Pancreas (tissue), 10 donors: ENCODE data around the gene PTPRG. TPM values are rescaled to one million over a fixed set of nuclear protein-coding genes. Genes with fewer than 3 reads are reported as not detected.
A peak's percentile ranks its signal among the peaks of the same experiment; 100 is the strongest.

Experiments
- ATAC-seq, 4 donors: fragments of 200-7000 bp; cut with Tn5 transposase; one replicate each; pipeline versions ENCODE4 v1.8.0 to v1.9.1; 2020; ENCODE audit warnings: mild to moderate bottlenecking in 4 of 4, moderate library complexity in 4 of 4
- DNase-seq, 6 donors: peaks; one replicate each; pipeline ENCODE4 v3.0.0-alpha.2; 2020
- FAIRE-seq: peaks from 2 replicates; lab custom pipeline; 2012; peaks lifted over from hg19 to GRCh38; lab: Jason Lieb, UNC
- H3K27ac ChIP-seq, 4 donors: fragments of 200-600 bp; sonication (generic); 1 replicate in 3 of 4; 2 replicates in 1 of 4; pipeline versions ENCODE4 v1.5.0 to v1.8.0; 2020
- H3K27me3 ChIP-seq, 4 donors: fragments of 200-600 bp; one replicate each; pipeline ENCODE4 v1.8.0; 2021
- H3K36me3 ChIP-seq, 3 donors: fragments of 200-600 bp; sonication (generic) in 1 of 3; one replicate each; pipeline versions ENCODE4 v1.5.0 to v1.8.0; 2020 to 2021
- H3K4me1 ChIP-seq, 3 donors: fragments of 200-600 bp; one replicate each; pipeline ENCODE4 v1.8.0; 2021
- H3K4me3 ChIP-seq, 4 donors: fragments of 200-600 bp; sonication (generic) in 2 of 4; one replicate each; pipeline versions ENCODE4 v1.5.0 to v1.8.0; 2020 to 2021
- H3K9me3 ChIP-seq, 4 donors: fragments of 200-600 bp; one replicate each; pipeline ENCODE4 v1.8.0; 2021
- WGBS, 2 donors: extraction: QIAGEN DNeasy Blood & Tissue Kit; methylation state at CpG; one replicate each; pipeline ENCODE4 v1.1.7; 2013; 5-methylcytosine and 5-hydroxymethylcytosine counted together
- intact Hi-C, 3 donors: fragments of 100-400 bp; cut with DNase I; formaldehyde crosslinking; loops; one replicate each; pipeline versions ENCODE4 v1.11.1 to v1.14.2; 2022
- polyA plus RNA-seq, 2 donors: library from polyadenylated mRNA; stranded (reverse); fragments of 200-250 nt; gene quantifications; one replicate each; pipeline ENCODE4 v1.2.3, GENCODE V29; 2013
- total RNA-seq, 6 donors: library from RNA; stranded (reverse); fragmentation: NEBNext Ultra II Directional in 4 of 6; extraction: Animal tissue kit (Norgen Biotek cat#: 25700) in 4 of 6; gene quantifications; one replicate each; pipeline versions ENCODE4 v1.2.1 to v1.2.4, GENCODE V29; 2021 to 2023
- TF ChIP-seq, protein P1 (sequence below), 4 donors: fragments of 200-600 bp; sonication (generic) in 3 of 4; IDR thresholded peaks; one replicate each; pipeline versions ENCODE4 v1.5.0 to v1.8.0; 2021; ENCODE audit warnings: antibody characterized with exemption in 4 of 4
- donor health status: healthy with polysubstance abuse.
- donor health status: DM: no; HTN: no; CAD: no; lungs with moderate emphysema.
- donor health status: DM: no; HTN: no; CAD: no.
- donor health status: control.
- donor health status: control.
- donor health status: Bipolar disorder and iron deficiency.
- donor health status: DM: yes; HTN: yes; CAD: no.
- donor health status: DM: no; HTN: no; CAD: no.
- donor health status: DM: no; HTN: no; CAD: no.
- donor health status: DM: yes; HTN: yes; CAD: no.

Gene PTPRG
- total and polyA plus RNA-seq, 8 donors, result 2.8 to 20.5 (median 9.5) TPM

GRCh38 chr3:61649381-61650170, 88.2 kb downstream of the PTPRG start:
- 76% methylated on average over 5 of the region's 5 CpGs for WGBS, 2 donors
- DNase-seq, result no peak
- Histone ChIP-seq H3K27ac (no peak overlapping the region), H3K4me1 (peaks cover 0 to 6% (median 4%) of the 10 kb centered on the region in 3 donors), H3K36me3 (no peaks in the 10 kb centered on the region), H3K4me3 (no peak overlapping the region), H3K9me3 (no peaks in the 10 kb centered on the region), H3K27me3 (no peaks in the 10 kb centered on the region)
- intact Hi-C loops, result no loop called here
- TF ChIP-seq, protein P1, sequence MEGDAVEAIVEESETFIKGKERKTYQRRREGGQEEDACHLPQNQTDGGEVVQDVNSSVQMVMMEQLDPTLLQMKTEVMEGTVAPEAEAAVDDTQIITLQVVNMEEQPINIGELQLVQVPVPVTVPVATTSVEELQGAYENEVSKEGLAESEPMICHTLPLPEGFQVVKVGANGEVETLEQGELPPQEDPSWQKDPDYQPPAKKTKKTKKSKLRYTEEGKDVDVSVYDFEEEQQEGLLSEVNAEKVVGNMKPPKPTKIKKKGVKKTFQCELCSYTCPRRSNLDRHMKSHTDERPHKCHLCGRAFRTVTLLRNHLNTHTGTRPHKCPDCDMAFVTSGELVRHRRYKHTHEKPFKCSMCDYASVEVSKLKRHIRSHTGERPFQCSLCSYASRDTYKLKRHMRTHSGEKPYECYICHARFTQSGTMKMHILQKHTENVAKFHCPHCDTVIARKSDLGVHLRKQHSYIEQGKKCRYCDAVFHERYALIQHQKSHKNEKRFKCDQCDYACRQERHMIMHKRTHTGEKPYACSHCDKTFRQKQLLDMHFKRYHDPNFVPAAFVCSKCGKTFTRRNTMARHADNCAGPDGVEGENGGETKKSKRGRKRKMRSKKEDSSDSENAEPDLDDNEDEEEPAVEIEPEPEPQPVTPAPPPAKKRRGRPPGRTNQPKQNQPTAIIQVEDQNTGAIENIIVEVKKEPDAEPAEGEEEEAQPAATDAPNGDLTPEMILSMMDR (IDR thresholded peaks at IDR 0.05), result no peak
- no peak for FAIRE-seq
- no peak for ATAC-seq

- peaks cover 0 to 6% (median 0%) of the 10 kb centered on the region in 3 donors for H3K4me1 ChIP-seq
- H3K4me3 ChIP-seq, result no peak overlapping the region
- intact Hi-C loops, result no loop called here
- H3K9me3 ChIP-seq, result no peaks in the 10 kb centered on the region
- peak; percentile 86 for FAIRE-seq
- 59 to 65% methylated on average over 7 of the region's 7 CpGs for WGBS, 2 donors
- DNase-seq, result peak in 1 of 6 donors; percentile 32
- H3K27ac ChIP-seq, result no peak overlapping the region
- ATAC-seq, result peak in 3 of 4 donors; percentile 42 to 58 (median 44)
- TF ChIP-seq, protein P1 (IDR thresholded peaks at IDR 0.05), result no peak
- H3K36me3 ChIP-seq, result no peaks in the 10 kb centered on the region
- no peaks in the 10 kb centered on the region for H3K27me3 ChIP-seq
Observed at GRCh38 chr3:61650276-61650675, 88.9 kb downstream of the PTPRG start.

DNA sequence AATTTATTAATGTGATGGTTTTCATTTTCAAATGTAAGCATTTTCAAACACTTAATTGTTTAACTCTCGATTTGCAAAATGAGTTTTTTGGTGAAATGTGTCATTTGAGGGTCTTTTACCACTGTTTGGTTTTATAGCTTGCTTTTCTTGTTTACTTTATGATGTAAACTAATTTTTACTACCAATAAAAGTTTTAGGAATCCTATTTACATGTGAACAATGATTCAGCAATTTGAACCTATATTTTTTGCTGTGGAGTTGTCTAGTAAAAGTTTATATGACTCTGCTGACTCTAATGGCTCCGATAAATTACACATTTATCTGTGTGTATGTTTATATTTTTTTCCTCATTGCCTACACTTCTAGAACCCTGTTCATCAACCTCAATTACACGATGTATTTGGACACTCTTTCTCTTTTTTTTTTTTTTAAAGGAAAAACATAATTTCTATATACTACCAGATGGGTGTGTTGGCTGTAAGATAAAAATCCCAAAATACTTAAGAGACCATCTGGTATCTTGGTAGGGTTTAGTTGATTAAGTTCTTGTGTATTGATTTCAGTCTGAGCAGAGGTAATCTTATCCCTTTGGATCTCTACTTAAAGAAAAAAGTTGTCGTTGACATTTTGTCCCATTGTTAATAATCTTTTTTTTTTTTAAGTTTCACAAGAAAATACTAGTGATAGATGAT, 89.5 kb downstream of the PTPRG start:
- intact Hi-C loops, result no loop called here

GRCh38 chr3:61657689-61658088, 96.3 kb downstream of the PTPRG start:
- intact Hi-C loops, result no loop called here
- Histone ChIP-seq H3K4me3 (no peak overlapping the region), H3K4me1 (no peaks in the 10 kb centered on the region), H3K9me3 (no peaks in the 10 kb centered on the region), H3K36me3 (no peaks in the 10 kb centered on the region), H3K27me3 (no peaks in the 10 kb centered on the region), H3K27ac (no peak overlapping the region)
- DNase-seq (no peak), FAIRE-seq (no peak), ATAC-seq (no peak)
- TF ChIP-seq, protein P1 (IDR thresholded peaks at IDR 0.05), result no peak
- 61 to 64% methylated on average over 4 of the region's 4 CpGs for WGBS, 2 donors

More for the DNA sequence above, 89.5 kb downstream of the PTPRG start:
- Histone ChIP-seq H3K4me3 (no peak overlapping the region), H3K36me3 (no peaks in the 10 kb centered on the region), H3K27ac (no peak overlapping the region), H3K9me3 (no peaks in the 10 kb centered on the region), H3K27me3 (no peaks in the 10 kb centered on the region), H3K4me1 (peaks cover 0 to 6% (median 0%) of the 10 kb centered on the region in 3 donors)
- DNase-seq, result no peak
- TF ChIP-seq, protein P1 (IDR thresholded peaks at IDR 0.05), result no peak
- no peak for ATAC-seq
- no peak for FAIRE-seq
- 60 to 61% methylated on average over 4 of the region's 4 CpGs for WGBS, 2 donors
